Neural cell (in vitro differentiated cells): ENCODE measurements around the gene GPR87. TPM values are rescaled to one million over a fixed set of nuclear protein-coding genes. Genes with fewer than 3 reads are reported as not detected.

Experiments
- H2AFZ ChIP-seq: fragments of 200-600, 300-800 bp; sonication (generic), shearing (Covaris generic); 2 replicates; pipeline ENCODE4 v1.6.0; 2014; ENCODE audit warnings: low read depth, mild to moderate bottlenecking, antibody characterized with exemption, low read length, moderate library complexity
- H3F3A ChIP-seq: fragments of 200-600 bp; shearing (Covaris generic); 2 replicates; pipeline ENCODE4 v1.6.1; 2016; ENCODE audit warnings: mild to moderate bottlenecking, moderate library complexity, mixed read lengths, antibody characterized with exemption, low read length; ENCODE audit not compliant: insufficient read depth, poor library complexity, severe bottlenecking
- H3K27ac ChIP-seq: fragments of 200-600, 300-800 bp; sonication (generic), shearing (Covaris generic); 2 replicates; pipeline ENCODE4 v1.5.1; 2014; ENCODE audit warnings: mild to moderate bottlenecking, low read length, moderate library complexity
- H3K27me3 ChIP-seq: fragments of 300-800, 200-600 bp; sonication (generic), shearing (Covaris generic); 2 replicates; pipeline ENCODE4 v1.6.0; 2014; ENCODE audit warnings: mild to moderate bottlenecking, low read depth, low read length, moderate library complexity; ENCODE audit not compliant: insufficient read depth
- H3K36me3 ChIP-seq: fragments of 300-800, 200-600 bp; sonication (generic), shearing (Covaris generic); 2 replicates; pipeline ENCODE4 v1.5.1; 2014; ENCODE audit warnings: mild to moderate bottlenecking, antibody characterized with exemption, low read length, moderate library complexity; ENCODE audit not compliant: insufficient read depth
- H3K4me2 ChIP-seq: fragments of 300-800, 200-600 bp; sonication (generic), shearing (Covaris generic); 2 replicates; pipeline ENCODE4 v1.6.0; 2014; ENCODE audit warnings: mild to moderate bottlenecking, low read length
- H3K4me3 ChIP-seq: fragments of 300-800, 200-600 bp; sonication (generic), shearing (Covaris generic); 2 replicates; pipeline ENCODE4 v1.5.1; 2014; ENCODE audit warnings: mild to moderate bottlenecking, low read length, moderate library complexity
- H3K79me2 ChIP-seq: fragments of 200-600 bp; shearing (Covaris generic); replicated peaks from 2 replicates; pipeline ENCODE4 v1.6.0; 2014; ENCODE audit warnings: mild to moderate bottlenecking, low read length, moderate library complexity; ENCODE audit not compliant: insufficient read depth
- H3K9ac ChIP-seq: fragments of 300-800, 200-600 bp; sonication (generic), shearing (Covaris generic); 2 replicates; pipeline ENCODE4 v1.6.1; 2016; ENCODE audit warnings: mild to moderate bottlenecking, low read length, mixed read lengths
- H3K9me2 ChIP-seq: fragments of 200-600 bp; shearing (Covaris generic); 2 replicates; pipeline ENCODE4 v1.6.1; 2016; ENCODE audit warnings: mild to moderate bottlenecking, low read length, mixed read lengths; ENCODE audit not compliant: insufficient read depth
- H3K9me3 ChIP-seq: fragments of 200-600, 300-800 bp; sonication (generic), shearing (Covaris generic); 2 replicates; pipeline ENCODE4 v1.6.1; 2016; ENCODE audit warnings: mild to moderate bottlenecking, mixed run types, low read length, moderate library complexity, mixed read lengths
- H4K20me1 ChIP-seq: fragments of 200-600 bp; shearing (Covaris generic); 2 replicates; pipeline ENCODE4 v1.6.1; 2016; ENCODE audit warnings: mild to moderate bottlenecking, mixed run types; ENCODE audit not compliant: insufficient read depth
- CTCF ChIP-seq: fragments of 450-650 bp; IDR thresholded peaks from 2 replicates; pipeline ENCODE4 v1.5.1; 2014; ENCODE audit warnings: antibody characterized with exemption, mild to moderate bottlenecking, moderate library complexity; ENCODE audit not compliant: poor library complexity, severe bottlenecking
- EP300 ChIP-seq: fragments of 450-650 bp; conservative IDR thresholded peaks from 2 replicates; pipeline ENCODE4 v1.6.1; 2014; ENCODE audit warnings: antibody characterized with exemption, mild to moderate bottlenecking, moderate library complexity; ENCODE audit not compliant: poor library complexity, severe bottlenecking
- EZH2 ChIP-seq: fragments of 200-600, 300-800 bp; shearing (Covaris generic), sonication (generic); IDR thresholded peaks from 2 replicates; pipeline ENCODE4 v1.6.1; 2014; ENCODE audit warnings: antibody characterized with exemption, low read length, borderline replicate concordance, mild to moderate bottlenecking; ENCODE audit not compliant: insufficient read depth, poor library complexity, severe bottlenecking
- MXI1 ChIP-seq: fragments of 450-650 bp; conservative IDR thresholded peaks from 2 replicates; pipeline ENCODE4 v1.6.1; 2014; ENCODE audit warnings: antibody characterized with exemption, mild to moderate bottlenecking; ENCODE audit not compliant: poor library complexity, severe bottlenecking
- POLR2AphosphoS5 ChIP-seq: IDR thresholded peaks from 2 replicates; pipeline ENCODE4 v1.6.1; 2012
- RAD21 ChIP-seq: fragments of 450-650 bp; conservative IDR thresholded peaks from 2 replicates; pipeline ENCODE4 v1.6.1; 2014; ENCODE audit warnings: antibody characterized with exemption, mild to moderate bottlenecking, moderate library complexity
- REST ChIP-seq: IDR thresholded peaks from 2 replicates; pipeline ENCODE4 v1.6.1; 2012; ENCODE audit warnings: borderline replicate concordance
- SMC3 ChIP-seq: fragments of 450-650 bp; conservative IDR thresholded peaks from 2 replicates; pipeline ENCODE4 v1.6.1; 2014; ENCODE audit warnings: antibody characterized with exemption, mild to moderate bottlenecking, moderate library complexity; ENCODE audit not compliant: poor library complexity
- TAF1 ChIP-seq: IDR thresholded peaks from 2 replicates; pipeline ENCODE4 v1.6.1; 2012; ENCODE audit warnings: low read depth
- polyA plus RNA-seq: library from polyadenylated mRNA; depleted of rRNA; stranded (reverse); fragments of >200 nt; gene quantifications from 2 replicates; pipeline ENCODE4 v1.2.3, GENCODE V29; 2014

The GPR87 gene
- polyA plus RNA-seq, 1 donor from 2014 or later = not detected

- Histone ChIP-seq H3K27ac (no peak overlapping the region), H3K9ac (no peak overlapping the region), H3F3A (no peaks in the 10 kb centered on the region)
Observed at GRCh38 chr3:151264605-151265004, 52.0 kb downstream of the GPR87 start.

GRCh38 chr3:151262871-151263525, 53.6 kb downstream of the GPR87 start:
- no peaks in the 10 kb centered on the region for H3K36me3 ChIP-seq
- H3K9ac ChIP-seq = no peak overlapping the region
- TF ChIP-seq MXI1 (no peak), TAF1 (no peak), EP300 (no peak), REST (no peak)
- H3K4me2 ChIP-seq = no peak overlapping the region
- no peaks in the 10 kb centered on the region for H4K20me1 ChIP-seq
- no peak overlapping the region for H3K27ac ChIP-seq
- H3F3A ChIP-seq = no peaks in the 10 kb centered on the region
- H3K9me3 ChIP-seq = no peaks in the 10 kb centered on the region
- H2AFZ ChIP-seq = no peak overlapping the region
- no peaks in the 10 kb centered on the region for H3K79me2 ChIP-seq
- no peak overlapping the region for H3K4me3 ChIP-seq
- no peaks in the 10 kb centered on the region for H3K9me2 ChIP-seq
- no peaks in the 10 kb centered on the region for H3K27me3 ChIP-seq

More at GRCh38 chr3:151264605-151265004, 52.0 kb downstream of the GPR87 start:
- Histone ChIP-seq H4K20me1 (no peaks in the 10 kb centered on the region), H3K27me3 (no peaks in the 10 kb centered on the region), H3K4me3 (no peak overlapping the region), H3K9me3 (no peaks in the 10 kb centered on the region), H3K4me2 (no peak overlapping the region), H3K36me3 (no peaks in the 10 kb centered on the region), H3K9me2 (no peaks in the 10 kb centered on the region), H2AFZ (no peak overlapping the region), H3K79me2 (no peaks in the 10 kb centered on the region)
- TF ChIP-seq POLR2AphosphoS5 (no peak), SMC3 (no peak), MXI1 (no peak), CTCF (no peak), REST (no peak), EP300 (no peak), RAD21 (no peak), TAF1 (no peak), EZH2 (no peak)
